H9 (cell line): ENCODE results near the gene TP53TG5. TPM values are rescaled to one million over a fixed set of nuclear protein-coding genes. Genes with fewer than 3 reads are reported as not detected.

Experiments used
- DNase-seq: peaks from one replicate; pipeline ENCODE4 v3.0.0-alpha.2; 2017
- H2AFZ ChIP-seq: one replicate; pipeline ENCODE4 v1.6.1; 2013; ENCODE audit warnings: mild to moderate bottlenecking, low read length, control low read depth, moderate library complexity
- H2AK5ac ChIP-seq: 2 replicates; pipeline ENCODE4 v1.6.1; 2013; ENCODE audit warnings: low read length, control low read depth, mixed read lengths; ENCODE audit not compliant: insufficient read length
- H2BK120ac ChIP-seq: one replicate; pipeline ENCODE4 v1.6.1; 2013; ENCODE audit warnings: low read depth, mild to moderate bottlenecking, low read length, control low read depth, inconsistent platforms; ENCODE audit not compliant: poor library complexity, severe bottlenecking
- H2BK12ac ChIP-seq: 2 replicates; pipeline ENCODE4 v1.6.1; 2013; ENCODE audit warnings: low read length, control low read depth, mixed read lengths, low read depth; ENCODE audit not compliant: insufficient read length
- H2BK15ac ChIP-seq: 2 replicates; pipeline ENCODE4 v1.6.1; 2013; ENCODE audit warnings: low read depth, low read length, control low read depth
- H2BK20ac ChIP-seq: one replicate; pipeline ENCODE4 v1.6.1; 2013; ENCODE audit warnings: low read depth, mild to moderate bottlenecking, low read length, control low read depth, inconsistent platforms; ENCODE audit not compliant: poor library complexity, severe bottlenecking
- H2BK5ac ChIP-seq: 2 replicates; pipeline ENCODE4 v1.6.1; 2013; ENCODE audit warnings: low read length, control low read depth, mixed read lengths; ENCODE audit not compliant: insufficient read length
- H3K14ac ChIP-seq: 2 replicates; pipeline ENCODE4 v1.6.1; 2013; ENCODE audit warnings: low read length, control low read depth; ENCODE audit not compliant: insufficient read depth
- H3K18ac ChIP-seq: 2 replicates; pipeline ENCODE4 v1.6.1; 2013; ENCODE audit warnings: low read depth, mild to moderate bottlenecking, mixed read lengths, low read length, control low read depth; ENCODE audit not compliant: insufficient read length
- H3K23ac ChIP-seq: 2 replicates; pipeline ENCODE4 v1.6.1; 2013; ENCODE audit warnings: low read length, control low read depth, mixed read lengths, low read depth; ENCODE audit not compliant: insufficient read length
- H3K23me2 ChIP-seq: 2 replicates; pipeline ENCODE4 v1.6.1; 2013; ENCODE audit warnings: low read depth, mild to moderate bottlenecking, mixed read lengths, low read length, control low read depth; ENCODE audit not compliant: insufficient read length, poor library complexity, severe bottlenecking
- H3K27ac ChIP-seq: 2 replicates; pipeline ENCODE4 v1.5.1; 2013; ENCODE audit warnings: low read length, control low read depth, mixed read lengths, low read depth; ENCODE audit not compliant: insufficient read length
- H3K27me3 ChIP-seq: 2 replicates; pipeline ENCODE4 v1.6.1; 2013; ENCODE audit warnings: low read length, control low read depth, inconsistent platforms; ENCODE audit not compliant: insufficient read depth
- H3K4ac ChIP-seq: 2 replicates; pipeline ENCODE4 v1.6.1; 2013; ENCODE audit warnings: low read depth, mild to moderate bottlenecking, control low read depth, inconsistent platforms, low read length, moderate library complexity
- H3K4me1 ChIP-seq: 2 replicates; pipeline ENCODE4 v1.6.1; 2013; ENCODE audit warnings: low read length, control low read depth, inconsistent platforms; ENCODE audit not compliant: insufficient read depth
- H3K4me2 ChIP-seq: 2 replicates; pipeline ENCODE4 v1.6.1; 2013; ENCODE audit warnings: low read length, control low read depth, mixed read lengths; ENCODE audit not compliant: insufficient read length, insufficient read depth
- H3K56ac ChIP-seq: 2 replicates; pipeline ENCODE4 v1.6.1; 2013; ENCODE audit warnings: low read depth, mild to moderate bottlenecking, mixed read lengths, low read length, control low read depth; ENCODE audit not compliant: insufficient read length
- H3K79me1 ChIP-seq: 2 replicates; pipeline ENCODE4 v1.6.1; 2013; ENCODE audit warnings: low read depth, mild to moderate bottlenecking, moderate library complexity, low read length, control low read depth, inconsistent platforms; ENCODE audit not compliant: insufficient read depth, poor library complexity, severe bottlenecking
- H3K79me2 ChIP-seq: 2 replicates; pipeline ENCODE4 v1.6.1; 2013; ENCODE audit warnings: low read length, control low read depth, inconsistent platforms; ENCODE audit not compliant: insufficient read depth
- H3K9ac ChIP-seq: 2 replicates; pipeline ENCODE4 v1.6.1; 2013; ENCODE audit warnings: low read length, control low read depth, mixed read lengths; ENCODE audit not compliant: insufficient read length; ENCODE audit errors: extremely low read depth
- H3K9me3 ChIP-seq: one replicate; pipeline ENCODE4 v1.6.1; 2013; ENCODE audit warnings: low read depth, low read length, inconsistent platforms; ENCODE audit not compliant: control insufficient read depth
- H3T11ph ChIP-seq: one replicate; pipeline ENCODE4 v1.6.1; 2013; ENCODE audit warnings: mild to moderate bottlenecking, low read length, control low read depth, inconsistent platforms
- H4K20me1 ChIP-seq: one replicate; pipeline ENCODE4 v1.6.1; 2013; ENCODE audit not compliant: control insufficient read depth, insufficient read length, insufficient read depth
- H4K5ac ChIP-seq: 2 replicates; pipeline ENCODE4 v1.6.1; 2013; ENCODE audit warnings: low read depth, mild to moderate bottlenecking, mixed read lengths, low read length, control low read depth; ENCODE audit not compliant: insufficient read length
- H4K8ac ChIP-seq: replicated peaks from 2 replicates; pipeline ENCODE4 v1.6.1; 2013; ENCODE audit warnings: low read length, control low read depth, mixed read lengths, low read depth; ENCODE audit not compliant: insufficient read length
- H4K91ac ChIP-seq: 2 replicates; pipeline ENCODE4 v1.6.1; 2013; ENCODE audit warnings: low read depth, mild to moderate bottlenecking, moderate library complexity, mixed read lengths, low read length, control low read depth; ENCODE audit not compliant: insufficient read length
- H3K27ac Mint-ChIP-seq, 3 experiments: 2 replicates in 2 of 3; 3 replicates in 1 of 3; pipeline ENCODE4 v1.8.0; 2020 to 2021; ENCODE audit warnings: mixed read lengths in 3 of 3, mild to moderate bottlenecking in 1 of 3, moderate library complexity in 1 of 3
- H3K27me3 Mint-ChIP-seq: 2 replicates; pipeline ENCODE4 v1.8.0; 2021; ENCODE audit warnings: low read depth, mild to moderate bottlenecking, moderate library complexity, mixed read lengths
- H3K36me3 Mint-ChIP-seq, 3 experiments: 2 replicates in 2 of 3; 3 replicates in 1 of 3; pipeline ENCODE4 v1.8.0; 2020 to 2021; ENCODE audit warnings: low read depth in 3 of 3, mixed read lengths in 3 of 3; ENCODE audit not compliant: insufficient read depth in 1 of 3
- H3K4me1 Mint-ChIP-seq, 2 experiments: 2 replicates each; pipeline ENCODE4 v1.8.0; 2020; ENCODE audit warnings: mixed read lengths in 2 of 2
- H3K4me3 Mint-ChIP-seq, 2 experiments: 2 replicates in 1 of 2; 3 replicates in 1 of 2; pipeline ENCODE4 v1.8.0; 2020 to 2021; ENCODE audit warnings: mild to moderate bottlenecking in 2 of 2, mixed read lengths in 2 of 2, moderate library complexity in 1 of 2
- H3K9me3 Mint-ChIP-seq, 2 experiments: 2 replicates in 1 of 2; 3 replicates in 1 of 2; pipeline ENCODE4 v1.8.0; 2020; ENCODE audit warnings: mild to moderate bottlenecking in 2 of 2, mixed read lengths in 2 of 2, moderate library complexity in 1 of 2
- CTCF ChIP-seq: fragments of 200-600 bp; sonication (generic); conservative IDR thresholded peaks from 3 replicates; pipeline ENCODE4 v1.8.0; 2021; ENCODE audit warnings: antibody characterized with exemption, mild to moderate bottlenecking
- WGBS: extraction: QIAGEN DNeasy Blood & Tissue Kit; methylation state at CpG from one replicate; pipeline ENCODE4 v1.1.7; 2013; ENCODE audit warnings: missing lambda C conversion rate, low lambda C conversion rate, mixed read lengths; ENCODE audit not compliant: insufficient read length; ENCODE audit errors: extremely low coverage; 5-methylcytosine and 5-hydroxymethylcytosine counted together
- total RNA-seq: library from RNA; stranded (reverse); gene quantifications from 2 replicates; pipeline ENCODE4 v1.2.1, GENCODE V29; 2021

The TP53TG5 gene
- total RNA-seq, 1 experiment from 2014 or later: not detected

GRCh38 chr20:45345104-45345936 is 32.8 kb downstream of the TP53TG5 start:
- Histone ChIP-seq H3K18ac (no peak overlapping the region), H3K27me3 (no peaks in the 10 kb centered on the region), H3K27ac (no peak overlapping the region), H3K23ac (no peak overlapping the region), H2AFZ (no peak overlapping the region), H4K5ac (no peak overlapping the region), H3T11ph (no peak overlapping the region), H3K9me3 (no peaks in the 10 kb centered on the region), H2AK5ac (no peak overlapping the region), H2BK15ac (no peak overlapping the region), H3K4ac (no peak overlapping the region), H3K79me1 (no peaks in the 10 kb centered on the region), H2BK5ac (no peak overlapping the region), H3K4me2 (peak overlapping the region; percentile 11), H3K79me2 (peaks cover 3% of the 10 kb centered on the region; the same call in 1 of the 2 replicates), H4K20me1 (no peaks in the 10 kb centered on the region), H3K4me1 (peaks cover 32% of the 10 kb centered on the region; the same call in 1 of the 2 replicates), H4K8ac (no peak overlapping the region), H2BK12ac (no peak overlapping the region), H2BK120ac (no peak overlapping the region), H2BK20ac (no peak overlapping the region), H4K91ac (no peak overlapping the region), H3K14ac (no peak overlapping the region; the same call in 1 of the 2 replicates), H3K56ac (no peak overlapping the region), H3K9ac (no peak overlapping the region), H3K23me2 (peaks cover 11% of the 10 kb centered on the region)
- peak overlapping the region in 1 of 2 experiments; percentile 69; a peak in 4 of 5 replicates for H3K4me3 Mint-ChIP-seq
- WGBS: no CpG with 5 or more reads among the region's 9 CpGs
- H3K9me3 Mint-ChIP-seq: no peaks in the 10 kb centered on the region
- H3K36me3 Mint-ChIP-seq: peaks cover 1 to 2% (median 2%) of the 10 kb centered on the region in 3 experiments; a peak in 4 of 7 replicates
- peaks cover 4% of the 10 kb centered on the region; the same call in 1 of the 2 replicates for H3K27me3 Mint-ChIP-seq
- peaks cover 73 to 76% of the 10 kb centered on the region in 2 experiments for H3K4me1 Mint-ChIP-seq
- no peak for TF ChIP-seq CTCF
- no peak for DNase-seq
- H3K27ac Mint-ChIP-seq: peak overlapping the region in 1 of 3 experiments; percentile 17; a peak in 1 of 7 replicates
